OCI-LY7 (cell line): ENCODE measurements around the gene KRTAP4-6. TPM values are rescaled to one million over a fixed set of nuclear protein-coding genes. Genes with fewer than 3 reads are reported as not detected.

Experiments used
- BruUV-seq: library from RNA; stranded (reverse); fragments of 400-500 nt; replicated peaks from 2 replicates; lab custom pipeline; 2021; lab: Mats Ljungman, UMichigan
- CTCF ChIA-PET: fragments of 300-600 bp; sonication (Branson Sonifier 250); formaldehyde crosslinking; loops from one replicate; lab custom pipeline; 2022; ENCODE audit warnings: antibody characterized with exemption; ENCODE audit not compliant: unreplicated experiment; lab: Charles Lee
- POLR2A ChIA-PET: fragments of 300-600 bp; sonication (Branson Sonifier 250); formaldehyde crosslinking; loops from one replicate; lab custom pipeline; 2022; ENCODE audit warnings: antibody characterized with exemption; lab: Charles Lee
- DNase-seq: peaks from one replicate; pipeline ENCODE4 v3.0.0-alpha.2; 2015; ENCODE audit warnings: low spot score
- H2AFZ ChIP-seq: fragments of 200-600 bp; sonication (generic), shearing (Covaris generic); 2 replicates; pipeline ENCODE4 v1.6.1; 2014; ENCODE audit warnings: mild to moderate bottlenecking, antibody characterized with exemption, low read length, moderate library complexity
- H3K27ac ChIP-seq: fragments of 200-600 bp; sonication (generic); 2 replicates; pipeline ENCODE4 v1.5.1; 2014; ENCODE audit warnings: mixed run types, low read depth, mild to moderate bottlenecking, moderate library complexity, low read length, inconsistent platforms; ENCODE audit not compliant: poor library complexity, severe bottlenecking
- H3K36me3 ChIP-seq: fragments of 200-600 bp; sonication (generic); 2 replicates; pipeline ENCODE4 v1.6.1; 2014; ENCODE audit warnings: mild to moderate bottlenecking, antibody characterized with exemption, low read length, moderate library complexity, mixed read lengths; ENCODE audit not compliant: insufficient read depth
- H3K4me1 ChIP-seq: fragments of 200-600 bp; sonication (generic); 2 replicates; pipeline ENCODE4 v1.5.1; 2014; ENCODE audit warnings: mild to moderate bottlenecking, low read length; ENCODE audit not compliant: insufficient read depth, poor library complexity, severe bottlenecking
- H3K4me2 ChIP-seq: fragments of 200-600 bp; sonication (generic); 2 replicates; pipeline ENCODE4 v1.6.1; 2014; ENCODE audit warnings: mild to moderate bottlenecking, low read length
- H3K4me3 ChIP-seq: fragments of 200-600 bp; sonication (generic); 2 replicates; pipeline ENCODE4 v1.5.1; 2014; ENCODE audit warnings: mild to moderate bottlenecking, low read depth, low read length; ENCODE audit not compliant: poor library complexity, severe bottlenecking
- H3K79me2 ChIP-seq: fragments of 200-600 bp; sonication (generic); 2 replicates; pipeline ENCODE4 v1.6.1; 2016; ENCODE audit warnings: low read depth, mild to moderate bottlenecking, low read length, moderate library complexity, mixed read lengths; ENCODE audit not compliant: insufficient read depth
- H3K9me2 ChIP-seq: fragments of 200-600 bp; sonication (generic); 2 replicates; pipeline ENCODE4 v1.6.1; 2016; ENCODE audit warnings: mild to moderate bottlenecking, low read length, mixed read lengths; ENCODE audit not compliant: insufficient read depth
- H3K9me3 ChIP-seq: fragments of 200-600 bp; sonication (generic); 2 replicates; pipeline ENCODE4 v1.6.1; 2014; ENCODE audit warnings: mild to moderate bottlenecking, mixed run types, low read length, mixed read lengths
- H4K20me1 ChIP-seq: fragments of 200-600 bp; sonication (generic); 2 replicates; pipeline ENCODE4 v1.6.1; 2014; ENCODE audit warnings: mild to moderate bottlenecking, antibody characterized with exemption, low read length, moderate library complexity, mixed read lengths; ENCODE audit not compliant: insufficient read depth
- EZH2phosphoT487 ChIP-seq: fragments of 200-600 bp; sonication (generic); IDR thresholded peaks from 2 replicates; pipeline ENCODE4 v1.6.1; 2018; ENCODE audit warnings: low read depth, borderline replicate concordance, mild to moderate bottlenecking, mixed run types, antibody characterized with exemption, low read length, moderate library complexity, mixed read lengths
- intact Hi-C: fragments of 100-400 bp; cut with micrococcal nuclease; formaldehyde crosslinking; loops from one replicate; pipeline ENCODE4 v1.10.0; 2022; ENCODE audit not compliant: unreplicated experiment
- total RNA-seq, 2 experiments: library from RNA; depleted of rRNA in 1 of 2; stranded (reverse); fragments of >200 nt in 1 of 2; shearing (Covaris generic) in 1 of 2; gene quantifications; 2 replicates each; pipeline ENCODE4 v1.2.3, GENCODE V29; 2014 to 2022
- TF ChIP-seq, protein P1 (sequence below): fragments of 200-600 bp; sonication (generic); conservative IDR thresholded peaks from 2 replicates; pipeline ENCODE4 v1.5.1; 2014; ENCODE audit warnings: mild to moderate bottlenecking, antibody characterized with exemption, low read length, moderate library complexity, mixed read lengths

Gene KRTAP4-6
- total RNA-seq, 2 experiments from 2014 or later: not detected

DNA sequence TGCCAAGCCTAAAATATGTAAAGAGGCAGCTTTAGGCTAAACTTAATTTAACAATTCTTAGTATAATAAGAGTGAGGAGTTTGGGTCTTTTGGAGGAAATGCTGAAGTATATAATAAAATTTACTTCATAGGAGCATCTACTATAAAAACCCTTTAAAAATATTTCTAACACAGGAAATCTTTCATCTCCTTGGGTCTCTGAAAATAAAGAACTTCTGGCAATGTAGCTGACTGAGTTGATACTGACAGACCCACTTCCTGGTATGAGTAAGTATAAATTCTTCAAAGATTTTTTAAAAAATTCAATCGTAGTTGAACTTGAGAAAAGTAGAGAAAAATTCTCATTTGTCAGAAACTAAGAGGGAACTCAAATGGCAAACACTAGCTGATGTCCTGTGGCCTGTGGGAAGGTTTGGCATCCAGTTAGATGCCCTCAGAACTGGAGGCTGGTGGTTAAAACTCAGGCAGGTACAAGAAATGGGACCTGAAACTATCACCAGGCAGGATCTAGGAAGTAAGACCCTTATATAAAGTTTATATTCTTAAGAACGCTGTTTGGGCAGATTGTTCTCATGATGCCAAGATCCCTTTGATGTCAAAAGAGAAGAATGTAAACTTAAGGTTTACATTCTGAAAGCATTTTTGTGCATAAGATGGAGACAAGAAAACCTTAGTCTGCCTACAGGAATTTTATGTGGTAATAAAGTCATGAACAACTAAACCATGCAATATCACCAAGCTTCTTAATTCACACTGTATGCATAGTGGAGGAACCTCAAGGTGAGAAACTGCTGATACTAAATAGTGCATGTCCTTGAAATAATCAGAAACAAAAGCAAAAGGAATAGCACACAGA is 6.2 kb downstream of the KRTAP4-6 start:
- no peaks in the 10 kb centered on the region for H3K9me2 ChIP-seq
- DNase-seq: no peak
- TF ChIP-seq, protein P1, sequence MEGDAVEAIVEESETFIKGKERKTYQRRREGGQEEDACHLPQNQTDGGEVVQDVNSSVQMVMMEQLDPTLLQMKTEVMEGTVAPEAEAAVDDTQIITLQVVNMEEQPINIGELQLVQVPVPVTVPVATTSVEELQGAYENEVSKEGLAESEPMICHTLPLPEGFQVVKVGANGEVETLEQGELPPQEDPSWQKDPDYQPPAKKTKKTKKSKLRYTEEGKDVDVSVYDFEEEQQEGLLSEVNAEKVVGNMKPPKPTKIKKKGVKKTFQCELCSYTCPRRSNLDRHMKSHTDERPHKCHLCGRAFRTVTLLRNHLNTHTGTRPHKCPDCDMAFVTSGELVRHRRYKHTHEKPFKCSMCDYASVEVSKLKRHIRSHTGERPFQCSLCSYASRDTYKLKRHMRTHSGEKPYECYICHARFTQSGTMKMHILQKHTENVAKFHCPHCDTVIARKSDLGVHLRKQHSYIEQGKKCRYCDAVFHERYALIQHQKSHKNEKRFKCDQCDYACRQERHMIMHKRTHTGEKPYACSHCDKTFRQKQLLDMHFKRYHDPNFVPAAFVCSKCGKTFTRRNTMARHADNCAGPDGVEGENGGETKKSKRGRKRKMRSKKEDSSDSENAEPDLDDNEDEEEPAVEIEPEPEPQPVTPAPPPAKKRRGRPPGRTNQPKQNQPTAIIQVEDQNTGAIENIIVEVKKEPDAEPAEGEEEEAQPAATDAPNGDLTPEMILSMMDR: no peak
- no peak for TF ChIP-seq EZH2phosphoT487
- H2AFZ ChIP-seq: no peak overlapping the region
- no peak overlapping the region for H3K4me3 ChIP-seq
- CTCF ChIA-PET: no interaction called here
- POLR2A ChIA-PET: interaction anchor here (1.2 kb wide), 1 partner anchor 10 kb away, joined by 3 read pairs; the partner anchor contains the start of gene KRTAP4-12
- intact Hi-C loops: no loop called here
- no peaks in the 10 kb centered on the region for H4K20me1 ChIP-seq
- H3K36me3 ChIP-seq: no peaks in the 10 kb centered on the region
- no peaks in the 10 kb centered on the region for H3K4me1 ChIP-seq
- H3K4me2 ChIP-seq: no peak overlapping the region
- BruUV-seq: no TSS peak
- no peaks in the 10 kb centered on the region for H3K79me2 ChIP-seq
- no peak overlapping the region for H3K27ac ChIP-seq
- H3K9me3 ChIP-seq: no peaks in the 10 kb centered on the region

DNA sequence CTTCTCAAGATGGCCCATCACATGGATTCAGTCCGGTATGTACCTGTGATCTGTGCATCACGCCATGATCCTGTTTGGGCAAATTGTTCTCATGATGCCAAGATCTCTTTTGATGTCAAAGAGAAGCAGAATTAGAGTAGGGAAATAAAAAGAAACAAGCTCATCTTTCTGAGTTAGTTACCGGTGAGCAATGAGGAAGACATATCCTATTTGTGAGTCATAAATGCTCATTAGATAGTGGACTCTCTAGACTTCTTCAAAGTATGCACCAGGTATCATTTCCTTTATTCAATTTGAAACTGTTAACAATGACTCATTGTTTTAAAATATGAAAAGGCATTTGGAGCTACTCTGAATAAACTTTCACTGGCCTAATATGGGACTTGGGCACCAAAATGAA is 8.4 kb downstream of the KRTAP4-6 start:
- Histone ChIP-seq H3K9me2 (no peaks in the 10 kb centered on the region), H4K20me1 (no peaks in the 10 kb centered on the region), H3K9me3 (no peaks in the 10 kb centered on the region), H3K4me1 (no peaks in the 10 kb centered on the region), H2AFZ (no peak overlapping the region), H3K27ac (no peak overlapping the region), H3K4me2 (no peak overlapping the region), H3K79me2 (no peaks in the 10 kb centered on the region), H3K36me3 (no peaks in the 10 kb centered on the region), H3K4me3 (no peak overlapping the region)
- TF ChIP-seq, protein P1: no peak
- no peak for TF ChIP-seq EZH2phosphoT487
- CTCF ChIA-PET: no interaction called here
- no peak for DNase-seq
- no TSS peak for BruUV-seq
- POLR2A ChIA-PET: no interaction called here
- intact Hi-C loops: no loop called here

- no peak overlapping the region for H3K27ac ChIP-seq
- TF ChIP-seq, protein P1: no peak
- no peak for TF ChIP-seq EZH2phosphoT487
- CTCF ChIA-PET: no interaction called here
- no peak overlapping the region for H2AFZ ChIP-seq
- no peaks in the 10 kb centered on the region for H3K4me1 ChIP-seq
- DNase-seq: no peak
- POLR2A ChIA-PET: no interaction called here
- 0 out of 2 replicates have a peak, but pooled peaks cover 1% of the 10 kb centered on the region for H3K9me3 ChIP-seq
- no peaks in the 10 kb centered on the region for H3K9me2 ChIP-seq
- no peaks in the 10 kb centered on the region for H3K36me3 ChIP-seq
- no TSS peak for BruUV-seq
- H4K20me1 ChIP-seq: no peaks in the 10 kb centered on the region
- no peaks in the 10 kb centered on the region for H3K79me2 ChIP-seq
- no peak overlapping the region for H3K4me3 ChIP-seq
- intact Hi-C loops: no loop called here
- no peak overlapping the region for H3K4me2 ChIP-seq
These were observed 13.0 kb downstream of the KRTAP4-6 start for GRCh38 chr17:41127371-41127770.
